Neural progenitor cell (in vitro differentiated cells): ENCODE measurements around the gene CCDC141. TPM values are rescaled to one million over a fixed set of nuclear protein-coding genes. Genes with fewer than 3 reads are reported as not detected.

ENCODE experiments used
- DNase-seq: peaks from one replicate; pipeline ENCODE4 v3.0.0-alpha.2; 2016; ENCODE audit warnings: low spot score
- H2AFZ ChIP-seq: fragments of 200-600 bp; sonication (generic); replicated peaks from 2 replicates; pipeline ENCODE4 v1.6.1; 2016; ENCODE audit warnings: antibody characterized with exemption
- H3F3A ChIP-seq: fragments of 200-600 bp; sonication (generic); 2 replicates; pipeline ENCODE4 v1.6.1; 2016; ENCODE audit warnings: antibody characterized with exemption, low read depth
- H3K27ac ChIP-seq: fragments of 200-600 bp; sonication (generic); 2 replicates; pipeline ENCODE4 v1.5.1; 2016; ENCODE audit warnings: mild to moderate bottlenecking
- H3K27me3 ChIP-seq: fragments of 200-600 bp; sonication (generic); 2 replicates; pipeline ENCODE4 v1.6.1; 2016; ENCODE audit warnings: mild to moderate bottlenecking, moderate library complexity
- H3K36me3 ChIP-seq: fragments of 200-600 bp; sonication (generic); 2 replicates; pipeline ENCODE4 v1.5.1; 2016
- H3K4me1 ChIP-seq: fragments of 200-600 bp; sonication (generic); 2 replicates; pipeline ENCODE4 v1.6.1; 2016; ENCODE audit warnings: mixed run types
- H3K4me2 ChIP-seq: fragments of 200-600 bp; sonication (generic); 2 replicates; pipeline ENCODE4 v1.6.1; 2016
- H3K4me3 ChIP-seq: fragments of 200-600 bp; sonication (generic); 2 replicates; pipeline ENCODE4 v1.5.1; 2016
- H3K79me2 ChIP-seq: fragments of 200-600 bp; sonication (generic); 2 replicates; pipeline ENCODE4 v1.6.1; 2016; ENCODE audit warnings: low read depth
- H3K9ac ChIP-seq: fragments of 200-600 bp; sonication (generic); 2 replicates; pipeline ENCODE4 v1.6.1; 2016
- H3K9me3 ChIP-seq: fragments of 200-600 bp; sonication (generic); 2 replicates; pipeline ENCODE4 v1.5.1; 2016; ENCODE audit warnings: low read depth
- H4K20me1 ChIP-seq: fragments of 200-600 bp; sonication (generic); 2 replicates; pipeline ENCODE4 v1.6.1; 2016; ENCODE audit warnings: low read depth
- H3K27ac Mint-ChIP-seq: 3 replicates; pipeline ENCODE4 v1.8.0; 2021; ENCODE audit warnings: mixed read lengths
- H3K27me3 Mint-ChIP-seq: 2 replicates; pipeline ENCODE4 v1.8.0; 2022; ENCODE audit warnings: low read depth, mild to moderate bottlenecking, inconsistent platforms, moderate library complexity, mixed read lengths; ENCODE audit not compliant: insufficient read depth
- H3K36me3 Mint-ChIP-seq: 3 replicates; pipeline ENCODE4 v1.8.0; 2021; ENCODE audit warnings: mixed read lengths
- H3K4me1 Mint-ChIP-seq: 3 replicates; pipeline ENCODE4 v1.8.0; 2021; ENCODE audit warnings: mixed read lengths
- H3K4me3 Mint-ChIP-seq: 3 replicates; pipeline ENCODE4 v1.8.0; 2021; ENCODE audit warnings: mild to moderate bottlenecking, moderate library complexity, mixed read lengths
- H3K9me3 Mint-ChIP-seq: 3 replicates; pipeline ENCODE4 v1.8.0; 2020; ENCODE audit warnings: mixed read lengths
- CTCF ChIP-seq: fragments of 200-600 bp; sonication (generic); IDR thresholded peaks from 2 replicates; pipeline ENCODE4 v1.5.1; 2017; ENCODE audit warnings: antibody characterized with exemption, mild to moderate bottlenecking
- EZH2 ChIP-seq: fragments of 200-600 bp; sonication (generic); IDR thresholded peaks from 2 replicates; pipeline ENCODE4 v1.6.1; 2017; ENCODE audit warnings: antibody characterized with exemption, mild to moderate bottlenecking, moderate library complexity
- EZH2phosphoT487 ChIP-seq: fragments of 200-600 bp; sonication (generic); IDR thresholded peaks from 2 replicates; pipeline ENCODE4 v1.6.1; 2017; ENCODE audit warnings: antibody characterized with exemption
- total RNA-seq: library from RNA; depleted of rRNA; stranded (reverse); fragments of >200 nt; gene quantifications from 2 replicates; pipeline ENCODE4 v1.2.3, GENCODE V29; 2015; ENCODE audit warnings: low replicate concordance

The CCDC141 gene
- total RNA-seq, 1 donor from 2014 or later: 1.8 TPM

- no peaks in the 10 kb centered on the region for H3K27me3 Mint-ChIP-seq
- no peaks in the 10 kb centered on the region for H3K9me3 Mint-ChIP-seq
- Histone ChIP-seq H3K9me3 (no peaks in the 10 kb centered on the region), H3K9ac (no peak overlapping the region), H3K36me3 (no peaks in the 10 kb centered on the region), H3K4me3 (no peak overlapping the region), H3K79me2 (no peaks in the 10 kb centered on the region), H2AFZ (peak overlapping the region; percentile 84), H3K27me3 (no peaks in the 10 kb centered on the region), H3K4me1 (no peaks in the 10 kb centered on the region), H4K20me1 (no peaks in the 10 kb centered on the region), H3K27ac (no peak overlapping the region), H3K4me2 (no peak overlapping the region), H3F3A (no peaks in the 10 kb centered on the region)
- H3K4me1 Mint-ChIP-seq: peaks cover 6% of the 10 kb centered on the region
- no peak overlapping the region for H3K4me3 Mint-ChIP-seq
- H3K36me3 Mint-ChIP-seq: no peaks in the 10 kb centered on the region
- H3K27ac Mint-ChIP-seq: no peak overlapping the region
- no peak for DNase-seq
- no peak for TF ChIP-seq CTCF
- no peak for TF ChIP-seq EZH2phosphoT487
- TF ChIP-seq EZH2: no peak
Observed at GRCh38 chr2:178915423-178916173, 134.3 kb downstream of the CCDC141 start.

GRCh38 chr2:178914259-178914849 is 135.6 kb downstream of the CCDC141 start:
- no peaks in the 10 kb centered on the region for H3F3A ChIP-seq
- Mint-ChIP-seq H3K4me3 (no peak overlapping the region), H3K36me3 (no peaks in the 10 kb centered on the region), H3K9me3 (no peaks in the 10 kb centered on the region), H3K4me1 (peaks cover 6% of the 10 kb centered on the region), H3K27ac (no peak overlapping the region), H3K27me3 (peaks cover 5% of the 10 kb centered on the region)
- H2AFZ ChIP-seq: no peak overlapping the region
- no peaks in the 10 kb centered on the region for H3K4me1 ChIP-seq
- H3K4me2 ChIP-seq: no peak overlapping the region
- no peak overlapping the region for H3K9ac ChIP-seq
- no peaks in the 10 kb centered on the region for H3K9me3 ChIP-seq
- DNase-seq: peak; percentile 85
- no peak overlapping the region for H3K4me3 ChIP-seq
- H4K20me1 ChIP-seq: no peaks in the 10 kb centered on the region
- no peaks in the 10 kb centered on the region for H3K79me2 ChIP-seq
- H3K27me3 ChIP-seq: no peaks in the 10 kb centered on the region
- no peak overlapping the region for H3K27ac ChIP-seq
- TF ChIP-seq EZH2: no peak
- TF ChIP-seq CTCF: peak; percentile 85
- H3K36me3 ChIP-seq: no peaks in the 10 kb centered on the region

- no peak overlapping the region for H2AFZ ChIP-seq
- no peaks in the 10 kb centered on the region for H3K36me3 ChIP-seq
Observed at GRCh38 chr2:178913049-178913441, 136.9 kb downstream of the CCDC141 start.

More at GRCh38 chr2:178913049-178913441, 136.9 kb downstream of the CCDC141 start:
- Mint-ChIP-seq H3K36me3 (no peaks in the 10 kb centered on the region), H3K9me3 (no peaks in the 10 kb centered on the region), H3K4me1 (peaks cover 6% of the 10 kb centered on the region), H3K27ac (no peak overlapping the region), H3K4me3 (no peak overlapping the region), H3K27me3 (peaks cover 5% of the 10 kb centered on the region)
- DNase-seq: no peak
- Histone ChIP-seq H4K20me1 (no peaks in the 10 kb centered on the region), H3K9ac (no peak overlapping the region), H3K4me1 (no peaks in the 10 kb centered on the region), H3K79me2 (no peaks in the 10 kb centered on the region), H3K4me3 (no peak overlapping the region), H3K4me2 (no peak overlapping the region), H3K9me3 (no peaks in the 10 kb centered on the region), H3K27ac (no peak overlapping the region), H3K27me3 (no peaks in the 10 kb centered on the region), H3F3A (no peaks in the 10 kb centered on the region)
- no peak for TF ChIP-seq CTCF
- TF ChIP-seq EZH2: no peak
- no peak for TF ChIP-seq EZH2phosphoT487
